Measurements from ENCODE around the gene FBRSL1. TPM values are rescaled to one million over a fixed set of nuclear protein-coding genes. Genes with fewer than 3 reads are reported as not detected.
"Not testable (repeated sequence)": the region's sequence is repeated elsewhere in the genome, so short reads cannot be mapped to it uniquely, and the experiment has no call there.

Gene FBRSL1
- total RNA-seq, 1 experiment from 2014 or later = 119 TPM

DNA sequence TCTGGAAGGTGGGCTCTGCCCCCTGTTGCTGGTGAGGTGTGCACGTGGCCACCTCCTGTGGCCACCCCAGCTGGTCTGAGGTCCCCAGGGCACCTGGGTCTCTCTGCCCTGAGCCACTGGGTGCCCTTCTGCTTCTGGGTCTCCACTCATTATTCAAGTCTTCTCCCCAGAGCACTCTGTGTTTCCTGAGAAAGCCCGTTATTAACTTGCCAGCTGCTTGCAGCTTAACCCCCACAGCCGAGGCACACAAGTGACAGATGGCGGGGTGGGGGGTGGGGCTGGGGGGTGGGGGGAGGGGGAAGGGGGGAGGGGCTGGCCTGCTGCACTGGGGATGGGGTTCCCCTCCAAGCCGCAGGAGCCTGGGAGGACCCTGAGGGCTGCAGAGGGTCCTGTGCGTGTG lies 40.5 kb downstream of the FBRSL1 start:
- peaks cover 4% of the 10 kb centered on the region for H3K9me3 Mint-ChIP-seq (ENCODE audit: low read depth, unreplicated experiment)
- no peaks in the 10 kb centered on the region for H3K4me1 Mint-ChIP-seq (ENCODE audit: low read depth, unreplicated experiment)
- H3K27me3 Mint-ChIP-seq (ENCODE audit: unreplicated experiment) = no peaks in the 10 kb centered on the region
- BruUV-seq (replicated peaks) = no TSS peak
- intact Hi-C loops (cut with micrococcal nuclease; ENCODE audit: unreplicated experiment) = no loop called here
- no peak for DNase-seq
- H3K4me3 Mint-ChIP-seq (ENCODE audit: low read depth, unreplicated experiment) = no peak overlapping the region
- CTCF ChIA-PET = interaction anchor here (1.4 kb wide), 1 partner anchor 33 kb away, joined by 4 read pairs; no protein-coding TSS in a partner anchor
- TF ChIP-seq, protein P1, sequence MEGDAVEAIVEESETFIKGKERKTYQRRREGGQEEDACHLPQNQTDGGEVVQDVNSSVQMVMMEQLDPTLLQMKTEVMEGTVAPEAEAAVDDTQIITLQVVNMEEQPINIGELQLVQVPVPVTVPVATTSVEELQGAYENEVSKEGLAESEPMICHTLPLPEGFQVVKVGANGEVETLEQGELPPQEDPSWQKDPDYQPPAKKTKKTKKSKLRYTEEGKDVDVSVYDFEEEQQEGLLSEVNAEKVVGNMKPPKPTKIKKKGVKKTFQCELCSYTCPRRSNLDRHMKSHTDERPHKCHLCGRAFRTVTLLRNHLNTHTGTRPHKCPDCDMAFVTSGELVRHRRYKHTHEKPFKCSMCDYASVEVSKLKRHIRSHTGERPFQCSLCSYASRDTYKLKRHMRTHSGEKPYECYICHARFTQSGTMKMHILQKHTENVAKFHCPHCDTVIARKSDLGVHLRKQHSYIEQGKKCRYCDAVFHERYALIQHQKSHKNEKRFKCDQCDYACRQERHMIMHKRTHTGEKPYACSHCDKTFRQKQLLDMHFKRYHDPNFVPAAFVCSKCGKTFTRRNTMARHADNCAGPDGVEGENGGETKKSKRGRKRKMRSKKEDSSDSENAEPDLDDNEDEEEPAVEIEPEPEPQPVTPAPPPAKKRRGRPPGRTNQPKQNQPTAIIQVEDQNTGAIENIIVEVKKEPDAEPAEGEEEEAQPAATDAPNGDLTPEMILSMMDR (IDR thresholded peaks at IDR 0.05; ENCODE audit: unreplicated experiment) = no peak
- H3K27ac Mint-ChIP-seq (ENCODE audit: unreplicated experiment) = no peak overlapping the region
- peaks cover 5% of the 10 kb centered on the region for H3K36me3 Mint-ChIP-seq (ENCODE audit: insufficient read depth, unreplicated experiment)

DNA sequence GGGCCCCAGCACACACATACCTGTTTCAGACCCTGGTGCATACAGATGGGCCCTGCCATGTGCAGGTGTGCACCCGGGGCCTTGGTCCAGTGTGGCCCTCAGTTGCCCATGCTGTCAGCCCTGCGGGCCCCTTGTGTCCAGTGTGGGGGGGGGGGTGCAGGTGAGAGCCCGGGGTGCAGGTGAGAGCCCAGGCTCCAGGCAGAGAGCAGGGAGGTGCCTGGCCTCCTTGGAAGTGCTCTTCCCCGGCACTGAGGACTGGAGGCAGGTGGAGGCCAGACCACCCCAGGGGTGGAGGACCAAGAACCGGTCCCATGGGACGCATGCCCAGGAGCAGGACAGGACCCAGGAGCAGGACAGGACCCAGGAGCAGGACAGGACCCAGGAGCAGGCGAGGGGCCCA lies 40.9 kb downstream of the FBRSL1 start:
- Mint-ChIP-seq H3K9me3 (ENCODE audit: low read depth, unreplicated experiment) (peaks cover 5% of the 10 kb centered on the region), H3K4me3 (ENCODE audit: low read depth, unreplicated experiment) (no peak overlapping the region), H3K4me1 (ENCODE audit: low read depth, unreplicated experiment) (no peaks in the 10 kb centered on the region), H3K27me3 (ENCODE audit: unreplicated experiment) (no peaks in the 10 kb centered on the region), H3K36me3 (ENCODE audit: insufficient read depth, unreplicated experiment) (peaks cover 10% of the 10 kb centered on the region), H3K27ac (ENCODE audit: unreplicated experiment) (no peak overlapping the region)
- no TSS peak for BruUV-seq (replicated peaks)
- intact Hi-C loops (cut with micrococcal nuclease; ENCODE audit: unreplicated experiment) = no loop called here
- TF ChIP-seq, protein P1 (IDR thresholded peaks at IDR 0.05; ENCODE audit: unreplicated experiment) = no peak
- CTCF ChIA-PET = no interaction called here
- DNase-seq = no peak

DNA sequence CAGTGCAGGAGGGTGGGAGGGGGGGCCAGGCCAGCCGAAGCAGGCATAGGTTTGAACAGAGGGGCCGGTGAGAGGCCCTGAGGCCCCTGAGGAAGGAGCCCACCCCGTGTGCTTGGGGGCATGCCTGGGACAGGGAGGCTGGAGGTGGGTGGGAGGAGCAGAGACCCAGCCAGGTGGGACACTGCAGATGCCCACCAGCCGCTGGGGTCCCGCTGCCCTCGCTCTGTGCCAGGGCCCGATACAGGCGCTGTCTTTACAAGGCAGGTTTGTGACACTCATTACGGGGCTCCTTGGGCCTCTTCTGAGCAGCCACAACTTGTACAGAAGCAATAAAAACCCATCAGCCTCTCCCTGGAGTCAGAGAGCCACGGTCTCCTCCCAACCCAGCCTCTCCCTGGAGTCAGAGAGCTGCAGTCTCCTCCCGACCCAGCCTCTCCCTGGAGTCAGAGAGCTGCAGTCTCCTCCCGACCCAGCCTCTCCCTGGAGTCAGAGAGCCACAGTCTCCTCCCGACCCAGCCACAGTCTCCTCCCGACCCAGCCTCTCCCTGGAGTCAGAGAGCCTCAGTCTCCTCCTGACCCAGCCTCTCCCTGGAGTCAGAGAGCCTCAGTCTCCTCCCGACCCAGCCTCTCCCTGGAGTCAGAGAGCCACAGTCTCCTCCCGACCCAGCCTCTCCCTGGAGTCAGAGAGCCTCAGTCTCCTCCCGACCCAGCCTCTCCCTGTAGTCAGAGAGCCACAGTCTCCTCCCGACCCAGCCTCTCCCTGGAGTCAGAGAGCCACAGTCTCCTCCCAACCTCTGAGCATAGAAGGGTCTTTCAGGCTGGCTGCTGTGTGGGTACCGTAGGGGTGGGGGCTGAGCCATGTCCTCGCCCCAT lies 43.0 kb downstream of the FBRSL1 start:
- peaks cover 12% of the 10 kb centered on the region for H3K9me3 Mint-ChIP-seq (ENCODE audit: low read depth, unreplicated experiment)
- BruUV-seq (replicated peaks); H3K27ac Mint-ChIP-seq (ENCODE audit: unreplicated experiment); H3K27me3 Mint-ChIP-seq (ENCODE audit: unreplicated experiment); H3K4me3 Mint-ChIP-seq (ENCODE audit: low read depth, unreplicated experiment); DNase-seq; H3K4me1 Mint-ChIP-seq (ENCODE audit: low read depth, unreplicated experiment); H3K36me3 Mint-ChIP-seq (ENCODE audit: insufficient read depth, unreplicated experiment); CTCF ChIA-PET; intact Hi-C loops (cut with micrococcal nuclease; ENCODE audit: unreplicated experiment): not testable (repeated sequence)

- peaks cover 12% of the 10 kb centered on the region for H3K9me3 Mint-ChIP-seq (ENCODE audit: low read depth, unreplicated experiment)
These were observed 43.6 kb downstream of the FBRSL1 start for GRCh38 chr12:132533584-132533958.

More at GRCh38 chr12:132533584-132533958, 43.6 kb downstream of the FBRSL1 start:
- TF ChIP-seq, protein P1 (IDR thresholded peaks at IDR 0.05; ENCODE audit: unreplicated experiment) = no peak
- Mint-ChIP-seq H3K27me3 (ENCODE audit: unreplicated experiment) (no peaks in the 10 kb centered on the region), H3K27ac (ENCODE audit: unreplicated experiment) (no peak overlapping the region), H3K4me3 (ENCODE audit: low read depth, unreplicated experiment) (no peak overlapping the region), H3K4me1 (ENCODE audit: low read depth, unreplicated experiment) (no peaks in the 10 kb centered on the region), H3K36me3 (ENCODE audit: insufficient read depth, unreplicated experiment) (peaks cover 10% of the 10 kb centered on the region)
- intact Hi-C loops (cut with micrococcal nuclease; ENCODE audit: unreplicated experiment) = no loop called here
- DNase-seq = no peak
- CTCF ChIA-PET = no interaction called here
- BruUV-seq (replicated peaks) = no TSS peak
